HG03521 (cell line): Measurements from ENCODE around the gene PCDHB3.
"Not testable (repeated sequence)": the region's sequence is repeated elsewhere in the genome, so short reads cannot be mapped to it uniquely, and the experiment has no call there.

Source experiments
- ATAC-seq: cut with Tn5 transposase; IDR thresholded peaks from one replicate; pipeline ENCODE4 v1.9.1; 2021; ENCODE audit warnings: mild to moderate bottlenecking, moderate library complexity; ENCODE audit not compliant: unreplicated experiment

PCDHB3 gene

GRCh38 chr5:141135718-141136266 lies 35.5 kb downstream of the PCDHB3 start:
- no peak for ATAC-seq

DNA sequence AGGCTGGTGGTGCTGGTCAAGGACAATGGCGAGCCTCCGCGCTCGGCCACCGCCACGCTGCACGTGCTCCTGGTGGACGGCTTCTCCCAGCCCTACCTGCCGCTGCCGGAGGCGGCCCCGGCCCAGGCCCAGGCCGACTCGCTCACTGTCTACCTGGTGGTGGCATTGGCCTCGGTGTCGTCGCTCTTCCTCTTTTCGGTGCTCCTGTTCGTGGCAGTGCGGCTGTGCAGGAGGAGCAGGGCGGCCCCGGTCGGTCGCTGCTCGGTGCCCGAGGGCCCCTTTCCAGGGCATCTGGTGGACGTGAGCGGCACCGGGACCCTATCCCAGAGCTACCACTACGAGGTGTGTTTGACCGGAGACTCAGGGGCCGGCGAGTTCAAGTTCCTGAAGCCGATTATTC lies 37.1 kb downstream of the PCDHB3 start:
- ATAC-seq: not testable (repeated sequence)

GRCh38 chr5:141149812-141150211 lies 49.5 kb downstream of the PCDHB3 start, which contains the start of gene PCDHB6:
Gene PCDHB6, plus strand, starts transcription at chr5:141150057. Its CDS starts 201 bp downstream, at chr5:141150258.
- no peak for ATAC-seq

- no peak for ATAC-seq
Measured at GRCh38 chr5:141150224-141150992, 50.1 kb downstream of the PCDHB3 start.

DNA sequence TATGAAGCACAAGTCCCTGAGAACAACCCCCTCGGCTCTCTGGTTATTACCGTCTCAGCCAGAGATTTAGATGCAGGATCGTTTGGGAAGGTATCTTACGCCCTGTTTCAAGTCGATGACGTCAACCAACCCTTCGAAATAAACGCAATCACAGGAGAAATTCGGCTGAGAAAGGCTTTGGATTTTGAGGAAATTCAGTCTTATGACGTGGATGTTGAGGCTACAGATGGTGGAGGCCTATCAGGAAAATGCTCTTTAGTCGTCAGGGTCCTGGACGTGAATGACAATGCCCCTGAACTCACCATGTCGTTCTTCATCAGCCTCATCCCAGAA lies 50.7 kb downstream of the PCDHB3 start:
- ATAC-seq: no peak

GRCh38 chr5:141151632-141152031 lies 51.4 kb downstream of the PCDHB3 start:
- not testable (repeated sequence) for ATAC-seq

DNA sequence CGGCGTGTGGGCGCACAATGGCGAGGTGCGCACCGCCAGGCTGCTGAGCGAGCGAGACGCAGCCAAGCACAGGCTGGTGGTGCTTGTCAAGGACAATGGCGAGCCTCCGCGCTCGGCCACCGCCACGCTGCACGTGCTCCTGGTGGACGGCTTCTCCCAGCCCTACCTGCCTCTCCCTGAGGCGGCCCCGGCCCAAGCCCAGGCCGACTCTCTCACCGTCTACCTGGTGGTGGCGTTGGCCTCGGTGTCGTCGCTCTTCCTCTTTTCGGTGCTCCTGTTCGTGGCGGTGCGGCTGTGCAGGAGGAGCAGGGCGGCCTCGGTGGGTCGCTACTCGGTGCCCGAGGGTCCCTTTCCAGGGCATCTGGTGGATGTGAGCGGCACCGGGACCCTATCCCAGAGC lies 51.8 kb downstream of the PCDHB3 start:
- ATAC-seq: not testable (repeated sequence)
